OCI-LY7 (cell line): ENCODE measurements around the gene THSD8. TPM values are rescaled to one million over a fixed set of nuclear protein-coding genes. Genes with fewer than 3 reads are reported as not detected.
A peak's percentile ranks its signal among the peaks of the same experiment; 100 is the strongest.

Source experiments
- BruUV-seq: library from RNA; stranded (reverse); fragments of 400-500 nt; replicated peaks from 2 replicates; lab custom pipeline; 2021; lab: Mats Ljungman, UMichigan
- CTCF ChIA-PET: fragments of 300-600 bp; sonication (Branson Sonifier 250); formaldehyde crosslinking; loops from one replicate; lab custom pipeline; 2022; ENCODE audit warnings: antibody characterized with exemption; ENCODE audit not compliant: unreplicated experiment; lab: Charles Lee
- POLR2A ChIA-PET: fragments of 300-600 bp; sonication (Branson Sonifier 250); formaldehyde crosslinking; loops from one replicate; lab custom pipeline; 2022; ENCODE audit warnings: antibody characterized with exemption; lab: Charles Lee
- DNase-seq: peaks from one replicate; pipeline ENCODE4 v3.0.0-alpha.2; 2015; ENCODE audit warnings: low spot score
- H2AFZ ChIP-seq: fragments of 200-600 bp; sonication (generic), shearing (Covaris generic); 2 replicates; pipeline ENCODE4 v1.6.1; 2014; ENCODE audit warnings: mild to moderate bottlenecking, antibody characterized with exemption, low read length, moderate library complexity
- H3K27ac ChIP-seq: fragments of 200-600 bp; sonication (generic); 2 replicates; pipeline ENCODE4 v1.5.1; 2014; ENCODE audit warnings: mixed run types, low read depth, mild to moderate bottlenecking, moderate library complexity, low read length, inconsistent platforms; ENCODE audit not compliant: poor library complexity, severe bottlenecking
- H3K36me3 ChIP-seq: fragments of 200-600 bp; sonication (generic); 2 replicates; pipeline ENCODE4 v1.6.1; 2014; ENCODE audit warnings: mild to moderate bottlenecking, antibody characterized with exemption, low read length, moderate library complexity, mixed read lengths; ENCODE audit not compliant: insufficient read depth
- H3K4me1 ChIP-seq: fragments of 200-600 bp; sonication (generic); 2 replicates; pipeline ENCODE4 v1.5.1; 2014; ENCODE audit warnings: mild to moderate bottlenecking, low read length; ENCODE audit not compliant: insufficient read depth, poor library complexity, severe bottlenecking
- H3K4me2 ChIP-seq: fragments of 200-600 bp; sonication (generic); 2 replicates; pipeline ENCODE4 v1.6.1; 2014; ENCODE audit warnings: mild to moderate bottlenecking, low read length
- H3K4me3 ChIP-seq: fragments of 200-600 bp; sonication (generic); 2 replicates; pipeline ENCODE4 v1.5.1; 2014; ENCODE audit warnings: mild to moderate bottlenecking, low read depth, low read length; ENCODE audit not compliant: poor library complexity, severe bottlenecking
- H3K79me2 ChIP-seq: fragments of 200-600 bp; sonication (generic); 2 replicates; pipeline ENCODE4 v1.6.1; 2016; ENCODE audit warnings: low read depth, mild to moderate bottlenecking, low read length, moderate library complexity, mixed read lengths; ENCODE audit not compliant: insufficient read depth
- H3K9me2 ChIP-seq: fragments of 200-600 bp; sonication (generic); 2 replicates; pipeline ENCODE4 v1.6.1; 2016; ENCODE audit warnings: mild to moderate bottlenecking, low read length, mixed read lengths; ENCODE audit not compliant: insufficient read depth
- H3K9me3 ChIP-seq: fragments of 200-600 bp; sonication (generic); 2 replicates; pipeline ENCODE4 v1.6.1; 2014; ENCODE audit warnings: mild to moderate bottlenecking, mixed run types, low read length, mixed read lengths
- H4K20me1 ChIP-seq: fragments of 200-600 bp; sonication (generic); 2 replicates; pipeline ENCODE4 v1.6.1; 2014; ENCODE audit warnings: mild to moderate bottlenecking, antibody characterized with exemption, low read length, moderate library complexity, mixed read lengths; ENCODE audit not compliant: insufficient read depth
- CTCF ChIP-seq: fragments of 200-600 bp; sonication (generic); conservative IDR thresholded peaks from 2 replicates; pipeline ENCODE4 v1.5.1; 2014; ENCODE audit warnings: mild to moderate bottlenecking, antibody characterized with exemption, low read length, moderate library complexity, mixed read lengths
- EZH2phosphoT487 ChIP-seq: fragments of 200-600 bp; sonication (generic); IDR thresholded peaks from 2 replicates; pipeline ENCODE4 v1.6.1; 2018; ENCODE audit warnings: low read depth, borderline replicate concordance, mild to moderate bottlenecking, mixed run types, antibody characterized with exemption, low read length, moderate library complexity, mixed read lengths
- intact Hi-C: fragments of 100-400 bp; cut with micrococcal nuclease; formaldehyde crosslinking; loops from one replicate; pipeline ENCODE4 v1.10.0; 2022; ENCODE audit not compliant: unreplicated experiment
- total RNA-seq, 2 experiments: library from RNA; depleted of rRNA in 1 of 2; stranded (reverse); fragments of >200 nt in 1 of 2; shearing (Covaris generic) in 1 of 2; gene quantifications; 2 replicates each; pipeline ENCODE4 v1.2.3, GENCODE V29; 2014 to 2022

Gene THSD8
- total RNA-seq, 2 experiments from 2014 or later = 42.7 TPM; not detected in 1

DNA sequence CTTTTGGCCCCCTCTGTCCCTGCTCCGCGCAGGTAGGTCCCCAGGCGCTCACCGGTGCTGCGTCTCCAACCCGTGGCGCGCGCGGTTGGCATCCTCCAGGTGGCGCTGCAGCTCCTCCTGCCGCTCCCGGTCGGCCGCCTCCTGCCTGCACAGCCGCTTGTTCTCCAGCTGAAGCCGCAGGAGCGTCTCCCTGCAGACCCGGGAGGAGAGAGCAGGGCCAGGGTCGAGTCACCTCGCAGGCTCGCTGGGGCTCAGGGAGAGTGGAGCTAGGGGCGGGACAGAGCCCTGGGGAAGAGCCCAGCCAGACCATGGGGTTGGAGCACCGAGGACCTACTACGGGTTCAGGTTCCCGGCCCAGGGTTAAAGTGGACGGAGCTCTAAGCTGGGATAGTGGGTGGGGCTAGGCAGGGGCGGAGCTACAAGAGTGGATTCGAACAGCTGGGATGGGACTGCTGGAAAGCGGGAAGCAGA lies 35.8 kb upstream of the THSD8 start:
- intact Hi-C loops = loop anchor here (2.0 kb wide), 1 partner anchor 81 kb away; no protein-coding TSS in a partner anchor
- ChIA-PET CTCF (interaction anchor here (0.5 to 1.1 kb wide), 5 partner anchors 26 to 927 kb away, joined by 3 to 7 read pairs (median 3); no protein-coding TSS in a partner anchor), POLR2A (interaction anchor here (0.8 kb wide), 1 partner anchor 27 kb away, joined by 3 read pairs; no protein-coding TSS in a partner anchor)
- Histone ChIP-seq H3K9me2 (no peaks in the 10 kb centered on the region), H3K79me2 (no peaks in the 10 kb centered on the region), H4K20me1 (no peaks in the 10 kb centered on the region), H2AFZ (no peak overlapping the region), H3K4me3 (peak overlapping the region; percentile 17), H3K4me2 (peak overlapping the region; percentile 56), H3K27ac (no peak overlapping the region), H3K9me3 (no peaks in the 10 kb centered on the region), H3K4me1 (no peaks in the 10 kb centered on the region), H3K36me3 (no peaks in the 10 kb centered on the region)
- TF ChIP-seq EZH2phosphoT487 (no peak), CTCF (peak; percentile 87)
- DNase-seq = peak; percentile 77
- BruUV-seq = no TSS peak

DNA sequence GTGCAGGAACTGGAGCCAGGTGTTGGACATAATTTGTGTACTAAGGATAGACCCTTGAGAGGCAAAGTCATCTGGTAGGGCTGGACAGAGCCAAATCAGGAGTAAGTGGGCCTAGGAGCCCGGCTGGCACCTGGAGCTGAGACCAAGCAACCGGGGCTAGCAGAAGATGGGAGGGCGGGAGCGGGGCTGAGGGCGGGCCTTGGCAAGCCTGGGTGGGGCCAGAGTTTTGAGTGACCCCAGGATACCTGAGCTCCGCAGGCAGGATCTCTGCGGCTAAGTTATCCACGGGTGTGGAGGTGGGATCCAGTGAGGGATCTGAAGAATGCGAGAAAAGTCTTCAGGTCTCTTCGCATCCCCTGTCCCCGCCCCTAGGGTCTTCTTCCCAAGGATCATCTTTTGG lies 34.7 kb upstream of the THSD8 start:
- no peak overlapping the region for H2AFZ ChIP-seq
- H3K9me2 ChIP-seq = no peaks in the 10 kb centered on the region
- TF ChIP-seq CTCF (no peak), EZH2phosphoT487 (no peak)
- H4K20me1 ChIP-seq = no peaks in the 10 kb centered on the region
- no peaks in the 10 kb centered on the region for H3K79me2 ChIP-seq
- no peak for DNase-seq
- BruUV-seq = no TSS peak
- no peaks in the 10 kb centered on the region for H3K36me3 ChIP-seq
- no peak overlapping the region for H3K4me3 ChIP-seq
- H3K4me2 ChIP-seq = no peak overlapping the region
- no peaks in the 10 kb centered on the region for H3K9me3 ChIP-seq
- CTCF ChIA-PET = interaction anchor here (0.9 to 1.1 kb wide), 2 partner anchors 29 to 36 kb away, joined by 4 to 7 read pairs; no protein-coding TSS in a partner anchor
- POLR2A ChIA-PET = no interaction called here
- H3K27ac ChIP-seq = no peak overlapping the region
- intact Hi-C loops = loop anchor here (2.0 kb wide), 1 partner anchor 80 kb away; no protein-coding TSS in a partner anchor
- H3K4me1 ChIP-seq = no peaks in the 10 kb centered on the region

DNA sequence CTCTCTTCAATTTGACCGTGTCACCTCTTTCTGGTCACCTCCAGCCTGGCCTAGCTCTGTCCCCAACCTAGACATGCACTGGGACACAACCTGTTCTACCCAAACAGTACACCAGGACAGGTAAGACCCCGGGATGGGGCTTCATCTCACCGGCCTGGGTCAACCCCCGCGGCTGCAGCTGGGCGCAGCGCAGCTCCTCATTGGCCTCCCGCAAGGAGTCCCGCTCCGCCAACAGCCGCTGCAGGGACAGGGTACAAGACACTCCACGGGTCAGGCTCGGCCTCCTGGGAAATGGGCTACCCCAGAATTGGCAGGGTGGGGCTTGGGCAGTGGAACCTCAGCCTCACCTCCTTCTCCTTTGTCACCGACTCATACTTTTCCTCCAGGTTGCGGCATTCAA lies 34.2 kb upstream of the THSD8 start:
- Histone ChIP-seq H3K79me2 (no peaks in the 10 kb centered on the region), H3K4me2 (no peak overlapping the region), H3K4me1 (no peaks in the 10 kb centered on the region), H3K36me3 (no peaks in the 10 kb centered on the region), H2AFZ (no peak overlapping the region), H3K27ac (no peak overlapping the region), H4K20me1 (no peaks in the 10 kb centered on the region), H3K4me3 (no peak overlapping the region), H3K9me2 (no peaks in the 10 kb centered on the region), H3K9me3 (no peaks in the 10 kb centered on the region)
- BruUV-seq = no TSS peak
- TF ChIP-seq EZH2phosphoT487 (no peak), CTCF (no peak)
- no peak for DNase-seq
- ChIA-PET CTCF (interaction anchor here (0.9 kb wide), 1 partner anchor 29 kb away, joined by 4 read pairs; no protein-coding TSS in a partner anchor), POLR2A (no interaction called here)
- intact Hi-C loops = loop anchor here (2.0 kb wide), 1 partner anchor 79 kb away; no protein-coding TSS in a partner anchor
